ENCODE results near the gene PKIG.

Gene PKIG

GRCh38 chr20:44664131-44664530, 81.8 kb downstream of the PKIG start:
- no peak for DNase-seq (ENCODE audit: low read depth)

GRCh38 chr20:44666066-44666465, 83.7 kb downstream of the PKIG start:
- DNase-seq (ENCODE audit: low read depth): no peak

Data from fibroblast of the conjunctiva (primary cell).